GM13976 (cell line): ENCODE data around the gene OGN.
"Not testable (repeated sequence)": the region's sequence is repeated elsewhere in the genome, so short reads cannot be mapped to it uniquely, and the experiment has no call there.

Experiments used
- DNase-seq: peaks from one replicate; pipeline ENCODE4 v3.0.0; 2012; ENCODE audit warnings: low spot score
- CTCF ChIP-seq: IDR thresholded peaks from 2 replicates; pipeline ENCODE4 v1.5.1; 2012; ENCODE audit warnings: borderline replicate concordance, mild to moderate bottlenecking; ENCODE audit not compliant: insufficient read depth; ENCODE audit errors: extremely low read depth, missing control alignments, control extremely low read depth
- in situ Hi-C: fragments of 300-500 bp; cut with MboI; formaldehyde crosslinking; loops from one replicate; pipeline ENCODE4 v1.12.0; 2022; ENCODE audit warnings: low sequenced_read_pairs, mixed read lengths, inconsistent platforms; ENCODE audit not compliant: unreplicated experiment

Gene OGN

GRCh38 chr9:92425474-92425873 is 21.1 kb upstream of the OGN start:
- in situ Hi-C loops = loop anchor here (25.0 kb wide), 1 partner anchor 288 kb away; no protein-coding TSS in a partner anchor
- TF ChIP-seq CTCF = no peak
- DNase-seq = no peak

- no peak for TF ChIP-seq CTCF
- no peak for DNase-seq
- in situ Hi-C loops = no loop called here
Measured at GRCh38 chr9:92424340-92424739, 20.0 kb upstream of the OGN start, which contains the start of gene OMD. Gene OMD (minus strand): TSS chr9:92424471. CDS start chr9:92417558, 6,913 bp downstream.

- in situ Hi-C loops = no loop called here
- TF ChIP-seq CTCF = no peak
- no peak for DNase-seq
Measured at GRCh38 chr9:92423612-92424011, 19.2 kb upstream of the OGN start.

- no peak for DNase-seq
- TF ChIP-seq CTCF = no peak
- in situ Hi-C loops = no loop called here
Measured at GRCh38 chr9:92422611-92423338, 18.4 kb upstream of the OGN start.

GRCh38 chr9:92414566-92414965 is 10.2 kb upstream of the OGN start:
- in situ Hi-C loops = no loop called here
- DNase-seq = no peak
- no peak for TF ChIP-seq CTCF

- in situ Hi-C loops, DNase-seq: not testable (repeated sequence)
Measured at GRCh38 chr9:92411157-92411556, 6.8 kb upstream of the OGN start.

- in situ Hi-C loops = no loop called here
- TF ChIP-seq CTCF = no peak
- DNase-seq = no peak
Measured at GRCh38 chr9:92408747-92409478, 4.5 kb upstream of the OGN start.
